ENCODE results near the gene EMILIN1. TPM values are rescaled to one million over a fixed set of nuclear protein-coding genes. Genes with fewer than 3 reads are reported as not detected.

EMILIN1 gene
- total RNA-seq, 1 experiment from 2014 or later: 1.2 TPM

DNA sequence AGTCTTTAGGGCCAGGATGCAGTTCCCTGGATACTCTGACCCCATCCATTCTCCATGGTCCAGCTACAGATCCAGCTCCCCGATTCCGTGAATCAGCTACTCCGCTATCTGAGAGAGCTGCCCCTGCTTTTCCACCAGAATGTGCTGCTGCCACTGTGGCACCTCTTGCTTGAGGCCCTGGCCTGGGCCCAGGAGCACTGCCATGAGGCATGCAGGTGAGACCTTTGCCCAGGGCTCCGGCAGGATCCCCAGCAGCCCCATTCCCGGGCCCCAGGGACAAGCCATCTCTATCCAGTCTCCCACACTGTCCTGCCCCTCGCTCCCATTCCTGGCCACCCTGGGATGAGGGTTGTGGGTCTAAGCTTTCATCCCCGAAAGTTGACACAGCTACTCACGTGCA, 38.1 kb upstream of the EMILIN1 start:
- H4K8ac ChIP-seq (replicated peaks; ENCODE audit: insufficient read length, low read depth, low read length): no peak overlapping the region
- no peak for DNase-seq
- no peaks in the 10 kb centered on the region for H3K27me3 ChIP-seq (ENCODE audit: insufficient read depth, low read length)
- TF ChIP-seq, protein P1, sequence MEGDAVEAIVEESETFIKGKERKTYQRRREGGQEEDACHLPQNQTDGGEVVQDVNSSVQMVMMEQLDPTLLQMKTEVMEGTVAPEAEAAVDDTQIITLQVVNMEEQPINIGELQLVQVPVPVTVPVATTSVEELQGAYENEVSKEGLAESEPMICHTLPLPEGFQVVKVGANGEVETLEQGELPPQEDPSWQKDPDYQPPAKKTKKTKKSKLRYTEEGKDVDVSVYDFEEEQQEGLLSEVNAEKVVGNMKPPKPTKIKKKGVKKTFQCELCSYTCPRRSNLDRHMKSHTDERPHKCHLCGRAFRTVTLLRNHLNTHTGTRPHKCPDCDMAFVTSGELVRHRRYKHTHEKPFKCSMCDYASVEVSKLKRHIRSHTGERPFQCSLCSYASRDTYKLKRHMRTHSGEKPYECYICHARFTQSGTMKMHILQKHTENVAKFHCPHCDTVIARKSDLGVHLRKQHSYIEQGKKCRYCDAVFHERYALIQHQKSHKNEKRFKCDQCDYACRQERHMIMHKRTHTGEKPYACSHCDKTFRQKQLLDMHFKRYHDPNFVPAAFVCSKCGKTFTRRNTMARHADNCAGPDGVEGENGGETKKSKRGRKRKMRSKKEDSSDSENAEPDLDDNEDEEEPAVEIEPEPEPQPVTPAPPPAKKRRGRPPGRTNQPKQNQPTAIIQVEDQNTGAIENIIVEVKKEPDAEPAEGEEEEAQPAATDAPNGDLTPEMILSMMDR (conservative IDR thresholded peaks at IDR 0.05): no peak
- no peak overlapping the region for H4K91ac ChIP-seq (ENCODE audit: insufficient read length, low read depth, low read length)
- Mint-ChIP-seq H3K27ac (no peak overlapping the region), H3K4me1 (peaks cover 0 to 5% of the 10 kb centered on the region in 2 experiments; a peak in 1 of 4 replicates), H3K27me3 (ENCODE audit: low read depth) (no peaks in the 10 kb centered on the region), H3K4me3 (no peak overlapping the region), H3K36me3 (ENCODE audit: insufficient read depth in 1 of 3, low read depth in 3 of 3) (peaks cover 20 to 73% (median 69%) of the 10 kb centered on the region in 3 experiments), H3K9me3 (no peaks in the 10 kb centered on the region)
- no peak overlapping the region for H3K23ac ChIP-seq (ENCODE audit: insufficient read length, low read depth, low read length)
- no peak overlapping the region for H2BK5ac ChIP-seq (ENCODE audit: insufficient read length, low read length)
- no peak overlapping the region for H2BK12ac ChIP-seq (ENCODE audit: insufficient read length, low read depth, low read length)
- H2AK5ac ChIP-seq (ENCODE audit: insufficient read length, low read length): no peak overlapping the region
- no peak overlapping the region for H2BK120ac ChIP-seq (ENCODE audit: low read depth, low read length, poor library complexity, severe bottlenecking)
- H2BK20ac ChIP-seq (ENCODE audit: low read depth, low read length, poor library complexity, severe bottlenecking): no peak overlapping the region
- no peak overlapping the region for H2BK15ac ChIP-seq (ENCODE audit: low read depth, low read length)
- H3T11ph ChIP-seq (ENCODE audit: low read length): no peak overlapping the region
- no peaks in the 10 kb centered on the region for H3K9me3 ChIP-seq (ENCODE audit: control insufficient read depth, low read depth, low read length)
- no CpG with 5 or more reads among the region's 8 CpGs for WGBS (ENCODE audit: extremely low coverage, insufficient read length, low lambda C conversion rate)
- no peak overlapping the region for H4K5ac ChIP-seq (ENCODE audit: insufficient read length, low read depth, low read length)
- H3K4ac ChIP-seq (ENCODE audit: low read depth, low read length): no peak overlapping the region
- no peak overlapping the region for H2AFZ ChIP-seq (ENCODE audit: low read length)
- H3K4me1 ChIP-seq (ENCODE audit: insufficient read depth, low read length): no peaks in the 10 kb centered on the region
- no peak overlapping the region for H3K56ac ChIP-seq (ENCODE audit: insufficient read length, low read depth, low read length)
- no peak overlapping the region for H3K27ac ChIP-seq (ENCODE audit: insufficient read length, low read depth, low read length)
- no peak overlapping the region for H3K4me2 ChIP-seq (ENCODE audit: insufficient read depth, insufficient read length, low read length)
- H3K18ac ChIP-seq (ENCODE audit: insufficient read length, low read depth, low read length): no peak overlapping the region
- no peaks in the 10 kb centered on the region for H3K79me1 ChIP-seq (ENCODE audit: insufficient read depth, low read depth, low read length, poor library complexity, severe bottlenecking)
- no peaks in the 10 kb centered on the region for H3K79me2 ChIP-seq (ENCODE audit: insufficient read depth, low read length)
- H3K9ac ChIP-seq (ENCODE audit: extremely low read depth, insufficient read length, low read length): no peak overlapping the region
- H3K23me2 ChIP-seq (ENCODE audit: insufficient read length, low read depth, low read length, poor library complexity, severe bottlenecking): no peaks in the 10 kb centered on the region
- no peaks in the 10 kb centered on the region for H4K20me1 ChIP-seq (ENCODE audit: control insufficient read depth, insufficient read depth, insufficient read length)
- H3K14ac ChIP-seq (ENCODE audit: insufficient read depth, low read length): no peak overlapping the region

All from H9 (cell line).